Measurements from ENCODE around the gene ITPR2.
"Not testable (repeated sequence)": the region's sequence is repeated elsewhere in the genome, so short reads cannot be mapped to it uniquely, and the experiment has no call there.

Gene ITPR2

GRCh38 chr12:26848156-26848825 lies 15.3 kb upstream of the ITPR2 start:
- DNase-seq = no peak

GRCh38 chr12:26847431-26847830 lies 14.4 kb upstream of the ITPR2 start:
- DNase-seq = no peak

GRCh38 chr12:26846416-26846815 lies 13.4 kb upstream of the ITPR2 start:
- DNase-seq = no peak

- no peak for DNase-seq
Measured at GRCh38 chr12:26845984-26846383, 13.0 kb upstream of the ITPR2 start.

DNA sequence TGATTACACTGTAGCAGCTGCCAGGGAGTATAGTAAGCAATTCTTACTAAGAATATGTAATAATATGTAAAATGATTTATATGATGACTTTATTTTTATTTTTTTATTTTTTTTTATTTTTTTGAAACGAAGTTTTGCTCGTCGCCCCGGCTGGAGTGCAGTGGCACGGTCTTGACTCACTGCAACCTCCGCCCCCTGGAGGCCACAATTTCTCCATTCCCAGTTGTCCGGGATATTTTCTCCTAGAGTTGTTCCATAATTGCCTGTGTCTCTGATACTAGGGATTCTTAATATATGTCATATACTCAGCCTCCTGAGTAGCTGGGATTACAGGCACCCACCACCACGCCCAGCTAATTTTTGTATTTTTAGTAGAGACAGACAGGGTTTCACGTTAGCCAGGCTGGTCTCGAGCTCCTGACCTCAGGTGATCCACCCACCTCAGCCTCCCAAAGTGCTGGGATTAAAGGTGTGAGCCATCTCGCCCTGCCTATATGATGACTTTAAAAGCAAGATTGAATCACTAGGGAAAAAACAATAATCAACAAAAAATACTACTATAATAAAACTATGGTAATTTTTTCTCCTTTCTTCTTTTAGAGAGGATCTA lies 12.2 kb upstream of the ITPR2 start:
- DNase-seq = no peak

- DNase-seq = no peak
Measured at GRCh38 chr12:26843311-26843710, 10.3 kb upstream of the ITPR2 start.

DNA sequence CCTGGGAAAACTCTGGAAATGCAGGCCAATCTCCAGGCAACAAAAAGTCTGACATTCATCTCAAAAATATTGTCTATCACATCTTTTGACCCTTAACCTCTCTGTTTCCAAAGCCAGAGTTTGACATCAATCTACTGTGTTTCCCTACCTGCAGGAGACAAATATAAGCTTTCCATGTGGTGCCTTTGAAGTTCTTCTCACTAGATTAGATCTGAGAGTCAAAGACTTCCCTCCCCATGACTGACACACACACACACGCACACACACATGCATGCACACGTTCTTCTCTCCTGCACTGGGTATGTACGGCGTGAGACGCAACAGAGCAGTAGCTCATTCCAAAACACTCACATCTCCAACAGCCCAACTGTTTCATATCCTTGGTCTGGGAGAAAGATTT lies 8.1 kb upstream of the ITPR2 start:
- DNase-seq = no peak

DNA sequence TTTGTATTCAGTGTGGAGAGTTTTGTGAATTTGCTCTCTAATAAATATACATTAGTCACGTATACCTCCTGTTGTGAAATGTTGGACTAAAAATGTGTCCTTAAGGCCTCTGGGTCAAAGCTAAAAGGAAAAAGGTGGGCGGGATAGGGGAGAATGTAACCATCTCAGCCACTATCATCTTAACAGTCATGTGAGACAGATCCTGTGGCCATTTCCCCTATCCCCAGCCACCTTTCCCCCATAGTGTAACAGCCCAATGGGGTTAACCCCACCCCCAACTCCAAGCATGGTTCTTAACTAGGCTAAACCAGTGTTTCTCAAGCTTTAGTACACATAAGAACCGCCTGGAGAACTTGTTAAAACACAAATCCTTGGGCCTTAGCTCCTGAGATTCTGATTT lies 6.5 kb upstream of the ITPR2 start:
- DNase-seq = no peak

DNA sequence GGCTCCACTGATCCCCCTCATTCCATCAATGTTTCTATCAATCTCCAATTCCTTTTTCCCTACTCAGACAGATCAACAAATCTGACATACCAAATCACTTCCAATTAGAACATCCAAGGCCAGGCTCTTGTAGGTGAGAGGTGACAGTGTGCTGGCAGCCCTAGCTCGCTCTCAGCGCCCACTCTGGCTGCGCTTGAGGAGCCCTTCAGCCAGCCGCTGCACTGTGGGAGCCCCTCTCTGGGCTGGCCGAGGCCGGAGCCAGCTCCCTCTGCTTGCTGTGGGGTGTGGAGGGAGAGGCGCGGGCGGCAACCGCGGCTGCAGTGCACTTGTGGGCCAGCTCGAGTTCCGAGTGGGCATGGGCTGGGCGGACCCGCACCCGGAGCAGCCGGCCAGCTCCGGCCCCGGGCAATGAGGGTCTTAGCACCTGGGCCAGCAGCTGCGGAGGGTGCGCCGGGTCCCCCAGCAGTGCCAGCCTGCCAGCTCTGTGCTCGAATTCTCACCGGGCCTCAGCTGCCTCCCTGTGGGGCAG lies 6.0 kb upstream of the ITPR2 start:
- no peak for DNase-seq

- DNase-seq = no peak
Measured at GRCh38 chr12:26836201-26836600, 3.2 kb upstream of the ITPR2 start.

- not testable (repeated sequence) for DNase-seq
Measured at GRCh38 chr12:26834503-26835060, 1.6 kb upstream of the ITPR2 start.

DNA sequence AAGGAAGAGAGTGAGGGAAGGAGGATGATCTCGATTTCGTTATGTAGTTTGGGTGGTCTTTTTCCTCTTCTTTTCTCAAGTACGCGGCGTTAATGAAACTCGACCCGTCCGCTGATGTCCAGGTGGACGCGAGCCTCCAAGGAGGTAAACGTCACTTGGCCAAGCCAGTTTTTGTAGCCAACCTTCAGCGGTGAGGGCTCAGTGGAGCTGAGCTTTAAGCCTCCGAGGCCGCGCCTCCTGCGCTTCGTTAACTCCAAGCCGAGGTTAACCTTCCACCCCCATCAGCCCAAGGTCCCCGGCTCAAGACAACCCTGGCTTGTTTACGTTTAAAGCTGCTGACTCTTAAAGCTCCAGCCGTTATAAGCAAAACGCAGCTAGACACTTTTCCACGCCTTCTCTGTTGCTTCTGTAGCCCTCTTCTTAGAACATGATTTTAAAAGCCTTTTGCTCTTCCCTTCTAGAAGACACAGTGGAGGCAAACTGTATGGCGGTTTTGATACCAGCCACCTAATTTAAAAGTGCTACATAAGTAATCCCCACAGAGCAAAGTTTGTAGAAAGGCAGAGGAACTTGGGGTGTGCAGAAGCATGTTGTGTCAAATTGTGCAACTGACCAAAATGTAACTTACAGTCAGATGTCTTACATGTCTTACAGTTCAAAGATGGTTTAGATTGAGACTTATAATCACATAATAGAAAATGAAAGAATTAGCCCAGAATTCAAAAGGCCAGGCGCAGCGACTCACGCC lies 923 bp upstream of the ITPR2 start:
- no peak for DNase-seq

GRCh38 chr12:26831951-26832821 lies 808 bp downstream of the ITPR2 start:
- DNase-seq = no peak

DNA sequence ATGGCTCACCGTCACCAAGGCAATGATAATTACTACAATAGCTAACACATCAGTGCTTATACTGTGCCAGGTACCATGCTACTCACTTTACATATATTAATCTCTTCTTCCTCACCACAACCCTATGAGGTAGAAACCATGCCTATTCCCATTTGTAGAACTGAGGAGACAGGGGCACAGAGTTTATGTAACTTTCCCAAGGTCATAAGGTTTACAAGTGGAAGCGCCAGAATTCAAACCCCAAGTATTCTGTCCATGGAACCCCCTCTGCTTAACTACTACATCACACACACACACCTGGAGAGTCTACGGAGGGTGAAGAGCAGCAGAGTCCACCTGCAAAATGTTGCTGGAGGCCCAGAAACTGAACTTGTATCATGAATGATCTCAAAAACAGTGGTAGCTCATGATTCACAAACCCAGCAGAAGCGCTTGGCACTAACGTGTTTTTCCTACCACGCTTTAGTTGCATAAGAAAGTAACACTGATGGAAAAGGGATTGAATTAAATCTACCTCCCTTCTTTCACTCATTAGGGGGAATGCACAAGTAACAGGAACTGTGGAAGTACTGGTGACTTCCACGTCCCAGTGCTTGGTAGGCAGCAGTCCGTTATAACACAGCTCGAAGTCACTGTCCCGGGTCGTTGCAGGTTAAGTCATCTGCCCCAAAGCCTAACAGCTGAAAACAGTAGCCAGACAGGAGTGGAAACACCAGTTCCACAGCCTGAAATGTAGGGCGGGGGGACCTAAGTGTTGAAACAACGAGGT lies 2.0 kb downstream of the ITPR2 start:
- no peak for DNase-seq

DNA sequence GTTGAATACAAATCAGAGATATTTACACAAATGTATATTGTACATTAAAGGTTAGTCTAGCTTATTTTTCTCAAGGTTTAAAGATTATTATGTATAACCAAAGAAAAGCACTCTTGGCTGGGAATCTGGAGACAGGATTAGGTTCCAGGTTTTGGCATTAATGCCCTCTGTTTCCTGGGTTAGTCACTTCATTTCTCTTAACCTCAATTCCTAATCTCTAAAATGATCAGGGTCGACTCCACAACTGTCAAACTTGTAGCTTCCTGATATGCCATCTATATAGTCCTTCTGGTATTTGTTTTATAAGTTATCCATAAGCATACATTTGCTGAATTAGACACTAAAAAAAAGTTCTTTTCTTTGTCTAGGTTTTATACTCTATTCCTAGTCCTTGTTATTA lies 2.6 kb downstream of the ITPR2 start:
- DNase-seq = no peak

DNA sequence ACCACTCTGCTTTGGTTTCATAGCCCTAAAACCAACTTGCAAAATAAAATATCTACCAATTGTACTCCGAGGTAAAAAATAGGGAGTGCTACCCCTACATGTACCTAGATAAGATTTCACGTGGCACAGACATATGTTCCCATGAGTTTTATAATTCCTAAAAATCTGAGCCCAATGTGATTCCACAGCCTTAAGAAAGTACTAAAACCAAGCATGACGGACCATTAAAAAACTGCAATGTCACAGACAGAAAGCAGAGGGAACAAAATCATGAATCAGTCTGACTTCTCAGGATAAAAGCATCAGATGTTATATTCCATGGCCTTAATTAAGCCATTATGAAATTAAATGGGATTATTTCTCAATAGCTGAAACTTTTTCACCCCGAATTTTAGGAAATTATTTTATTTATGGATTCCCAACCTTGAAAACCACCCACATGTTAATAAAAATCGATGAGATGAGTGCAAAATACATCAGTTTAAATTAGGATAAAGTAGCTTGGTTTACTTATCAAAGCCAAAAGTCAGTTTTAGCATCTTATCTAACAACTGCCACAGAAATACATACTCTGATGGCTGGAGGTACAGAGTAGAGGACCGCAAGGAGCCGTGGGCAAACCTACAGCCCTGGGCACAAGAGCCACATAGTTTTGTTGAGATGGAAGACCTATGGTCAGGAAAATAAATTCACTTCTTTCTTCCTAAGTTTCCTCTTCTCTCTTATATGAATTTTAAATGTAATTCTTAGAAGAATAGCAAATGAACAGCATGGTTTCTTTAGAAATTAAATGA lies 4.5 kb downstream of the ITPR2 start:
- no peak for DNase-seq

DNA sequence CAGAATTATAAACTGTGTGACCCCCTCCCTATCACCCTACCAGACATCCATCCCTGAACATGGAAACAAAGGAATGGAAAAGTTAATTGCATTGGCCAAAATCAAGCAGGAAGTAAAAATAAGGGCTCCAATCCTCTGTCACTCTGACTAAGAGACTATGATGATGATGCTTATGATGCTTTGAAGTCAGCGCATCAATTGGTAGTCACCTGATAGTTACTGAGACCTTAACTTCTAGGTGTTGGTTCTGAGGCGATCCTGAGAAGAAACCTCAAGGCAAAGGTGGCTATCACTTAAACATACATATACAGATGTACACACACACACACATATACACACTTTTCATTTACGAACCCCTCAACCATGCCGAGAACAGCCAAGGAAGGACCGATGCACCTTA lies 6.6 kb downstream of the ITPR2 start:
- no peak for DNase-seq

GRCh38 chr12:26825459-26826016 lies 7.5 kb downstream of the ITPR2 start:
- no peak for DNase-seq

DNA sequence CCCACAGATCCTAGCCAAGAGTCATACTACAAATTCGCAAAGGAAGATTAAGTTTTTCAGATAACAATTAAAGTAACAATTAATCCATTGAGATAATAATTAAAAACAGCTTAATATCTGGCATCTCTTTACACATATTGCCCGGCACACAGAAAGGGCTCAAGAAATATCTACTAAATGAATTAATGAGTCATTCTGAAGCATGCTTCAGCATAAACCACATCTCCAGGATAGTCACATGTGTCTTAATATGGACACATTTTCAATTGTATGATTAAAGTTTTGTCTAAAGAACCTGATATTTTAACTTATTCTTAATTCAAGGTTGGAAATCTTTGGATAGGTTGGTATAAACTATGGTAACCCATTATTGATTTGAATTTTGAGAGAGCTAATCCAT lies 9.6 kb downstream of the ITPR2 start:
- no peak for DNase-seq

- DNase-seq = no peak
Measured at GRCh38 chr12:26822026-26822425, 11.0 kb downstream of the ITPR2 start.

GRCh38 chr12:26821212-26821701 lies 11.7 kb downstream of the ITPR2 start:
- DNase-seq = no peak

All from NCI-H1417 treated with DMSO at 0.1 percent for 48 hours (cell line).